ENCODE data around the gene TWIST2. TPM values are rescaled to one million over a fixed set of nuclear protein-coding genes. Genes with fewer than 3 reads are reported as not detected.

Gene TWIST2
- total RNA-seq, 1 experiment from 2014 or later, result 0.22 TPM

GRCh38 chr2:238855891-238856580, 8.2 kb downstream of the TWIST2 start:
- no peaks in the 10 kb centered on the region for H3K79me2 ChIP-seq (ENCODE audit: insufficient read depth, low read length)
- Mint-ChIP-seq H3K27ac (no peak overlapping the region), H3K9me3 (no peaks in the 10 kb centered on the region), H3K27me3 (ENCODE audit: low read depth) (peaks cover 67% of the 10 kb centered on the region), H3K4me1 (peaks cover 8 to 14% of the 10 kb centered on the region in 2 experiments), H3K36me3 (ENCODE audit: insufficient read depth in 1 of 3, low read depth in 3 of 3) (no peaks in the 10 kb centered on the region), H3K4me3 (no peak overlapping the region)
- H2AK5ac ChIP-seq (ENCODE audit: insufficient read length, low read length), result no peak overlapping the region
- no peak overlapping the region for H3K23ac ChIP-seq (ENCODE audit: insufficient read length, low read depth, low read length)
- WGBS (ENCODE audit: extremely low coverage, insufficient read length, low lambda C conversion rate), result no CpG with 5 or more reads among the region's 12 CpGs
- TF ChIP-seq, protein P1, sequence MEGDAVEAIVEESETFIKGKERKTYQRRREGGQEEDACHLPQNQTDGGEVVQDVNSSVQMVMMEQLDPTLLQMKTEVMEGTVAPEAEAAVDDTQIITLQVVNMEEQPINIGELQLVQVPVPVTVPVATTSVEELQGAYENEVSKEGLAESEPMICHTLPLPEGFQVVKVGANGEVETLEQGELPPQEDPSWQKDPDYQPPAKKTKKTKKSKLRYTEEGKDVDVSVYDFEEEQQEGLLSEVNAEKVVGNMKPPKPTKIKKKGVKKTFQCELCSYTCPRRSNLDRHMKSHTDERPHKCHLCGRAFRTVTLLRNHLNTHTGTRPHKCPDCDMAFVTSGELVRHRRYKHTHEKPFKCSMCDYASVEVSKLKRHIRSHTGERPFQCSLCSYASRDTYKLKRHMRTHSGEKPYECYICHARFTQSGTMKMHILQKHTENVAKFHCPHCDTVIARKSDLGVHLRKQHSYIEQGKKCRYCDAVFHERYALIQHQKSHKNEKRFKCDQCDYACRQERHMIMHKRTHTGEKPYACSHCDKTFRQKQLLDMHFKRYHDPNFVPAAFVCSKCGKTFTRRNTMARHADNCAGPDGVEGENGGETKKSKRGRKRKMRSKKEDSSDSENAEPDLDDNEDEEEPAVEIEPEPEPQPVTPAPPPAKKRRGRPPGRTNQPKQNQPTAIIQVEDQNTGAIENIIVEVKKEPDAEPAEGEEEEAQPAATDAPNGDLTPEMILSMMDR (conservative IDR thresholded peaks at IDR 0.05), result no peak
- H4K8ac ChIP-seq (replicated peaks; ENCODE audit: insufficient read length, low read depth, low read length), result no peak overlapping the region
- no peaks in the 10 kb centered on the region for H3K79me1 ChIP-seq (ENCODE audit: insufficient read depth, low read depth, low read length, poor library complexity, severe bottlenecking)
- H3K4me1 ChIP-seq (ENCODE audit: insufficient read depth, low read length), result no peaks in the 10 kb centered on the region; the same call in 1 of the 2 replicates
- H2BK20ac ChIP-seq (ENCODE audit: low read depth, low read length, poor library complexity, severe bottlenecking), result no peak overlapping the region
- no peaks in the 10 kb centered on the region for H3K23me2 ChIP-seq (ENCODE audit: insufficient read length, low read depth, low read length, poor library complexity, severe bottlenecking)
- H3T11ph ChIP-seq (ENCODE audit: low read length), result no peak overlapping the region
- H3K18ac ChIP-seq (ENCODE audit: insufficient read length, low read depth, low read length), result no peak overlapping the region
- no peak overlapping the region for H2BK120ac ChIP-seq (ENCODE audit: low read depth, low read length, poor library complexity, severe bottlenecking)
- H2BK15ac ChIP-seq (ENCODE audit: low read depth, low read length), result no peak overlapping the region
- no peak overlapping the region for H2AFZ ChIP-seq (ENCODE audit: low read length)
- H2BK12ac ChIP-seq (ENCODE audit: insufficient read length, low read depth, low read length), result no peak overlapping the region
- no peak overlapping the region for H2BK5ac ChIP-seq (ENCODE audit: insufficient read length, low read length)
- H4K5ac ChIP-seq (ENCODE audit: insufficient read length, low read depth, low read length), result no peak overlapping the region
- H4K91ac ChIP-seq (ENCODE audit: insufficient read length, low read depth, low read length), result no peak overlapping the region
- H3K9me3 ChIP-seq (ENCODE audit: control insufficient read depth, low read depth, low read length), result no peaks in the 10 kb centered on the region
- no peak overlapping the region for H3K4me2 ChIP-seq (ENCODE audit: insufficient read depth, insufficient read length, low read length)
- no peak overlapping the region for H3K14ac ChIP-seq (ENCODE audit: insufficient read depth, low read length)
- no peak overlapping the region for H3K9ac ChIP-seq (ENCODE audit: extremely low read depth, insufficient read length, low read length)
- H3K27me3 ChIP-seq (ENCODE audit: insufficient read depth, low read length), result peaks cover 1% of the 10 kb centered on the region; the same call in 1 of the 2 replicates
- H4K20me1 ChIP-seq (ENCODE audit: control insufficient read depth, insufficient read depth, insufficient read length), result no peaks in the 10 kb centered on the region
- H3K4ac ChIP-seq (ENCODE audit: low read depth, low read length), result no peak overlapping the region
- H3K27ac ChIP-seq (ENCODE audit: insufficient read length, low read depth, low read length), result no peak overlapping the region
- no peak overlapping the region for H3K56ac ChIP-seq (ENCODE audit: insufficient read length, low read depth, low read length)
- no peak for DNase-seq

Data from H9 (cell line).